VCaP (cell line): Measurements from ENCODE around the gene MT1A.

Source experiments
- H3K27ac ChIP-seq: fragments of 450-650 bp; 2 replicates; pipeline ENCODE4 v1.5.1; 2017
- TF ChIP-seq, protein P1 (sequence below): fragments of 450-650 bp; conservative IDR thresholded peaks from 2 replicates; pipeline ENCODE4 v1.5.1; 2017; ENCODE audit warnings: mild to moderate bottlenecking, moderate library complexity

The MT1A gene

GRCh38 chr16:56641166-56641565 is 2.7 kb downstream of the MT1A start:
- no peak overlapping the region for H3K27ac ChIP-seq
- TF ChIP-seq, protein P1, sequence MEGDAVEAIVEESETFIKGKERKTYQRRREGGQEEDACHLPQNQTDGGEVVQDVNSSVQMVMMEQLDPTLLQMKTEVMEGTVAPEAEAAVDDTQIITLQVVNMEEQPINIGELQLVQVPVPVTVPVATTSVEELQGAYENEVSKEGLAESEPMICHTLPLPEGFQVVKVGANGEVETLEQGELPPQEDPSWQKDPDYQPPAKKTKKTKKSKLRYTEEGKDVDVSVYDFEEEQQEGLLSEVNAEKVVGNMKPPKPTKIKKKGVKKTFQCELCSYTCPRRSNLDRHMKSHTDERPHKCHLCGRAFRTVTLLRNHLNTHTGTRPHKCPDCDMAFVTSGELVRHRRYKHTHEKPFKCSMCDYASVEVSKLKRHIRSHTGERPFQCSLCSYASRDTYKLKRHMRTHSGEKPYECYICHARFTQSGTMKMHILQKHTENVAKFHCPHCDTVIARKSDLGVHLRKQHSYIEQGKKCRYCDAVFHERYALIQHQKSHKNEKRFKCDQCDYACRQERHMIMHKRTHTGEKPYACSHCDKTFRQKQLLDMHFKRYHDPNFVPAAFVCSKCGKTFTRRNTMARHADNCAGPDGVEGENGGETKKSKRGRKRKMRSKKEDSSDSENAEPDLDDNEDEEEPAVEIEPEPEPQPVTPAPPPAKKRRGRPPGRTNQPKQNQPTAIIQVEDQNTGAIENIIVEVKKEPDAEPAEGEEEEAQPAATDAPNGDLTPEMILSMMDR, result no peak

DNA sequence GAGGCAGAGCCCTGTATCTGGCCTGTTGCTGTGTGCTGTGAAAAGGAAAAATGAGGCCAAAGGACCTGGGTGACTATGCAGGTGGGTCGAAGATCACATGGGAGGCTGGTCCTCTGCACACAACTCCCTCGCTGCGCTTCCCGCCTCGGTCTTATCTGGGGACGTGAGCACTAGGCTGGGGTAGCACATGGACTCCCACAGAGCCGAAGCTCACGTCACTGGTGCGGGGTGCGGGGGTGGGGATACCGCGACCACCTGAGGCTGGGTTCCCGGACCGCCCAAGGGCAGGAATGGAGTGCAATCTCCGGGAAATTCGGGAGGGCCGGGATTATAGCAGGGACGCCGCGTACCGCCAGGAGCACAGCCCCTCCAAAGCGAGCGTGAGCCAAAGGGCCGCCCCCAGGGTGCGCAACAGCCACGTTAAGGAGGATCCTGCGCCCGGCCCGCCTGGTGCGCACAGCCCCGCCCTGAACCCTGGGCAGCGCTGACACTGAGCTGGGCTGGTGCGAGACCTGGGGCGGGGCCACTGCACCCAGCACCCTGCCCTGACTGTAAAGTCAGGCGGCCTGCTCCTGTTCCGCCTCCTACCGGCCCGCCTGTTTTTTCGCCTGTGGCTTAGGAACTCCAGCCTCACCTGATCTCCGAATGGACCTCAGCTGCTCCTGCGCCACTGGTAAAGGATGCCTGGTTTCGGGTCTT is 4.8 kb downstream of the MT1A start:
- TF ChIP-seq, protein P1, result peak; percentile 54
- H3K27ac ChIP-seq, result peak overlapping the region; percentile 5; the same call in 1 of the 2 replicates

DNA sequence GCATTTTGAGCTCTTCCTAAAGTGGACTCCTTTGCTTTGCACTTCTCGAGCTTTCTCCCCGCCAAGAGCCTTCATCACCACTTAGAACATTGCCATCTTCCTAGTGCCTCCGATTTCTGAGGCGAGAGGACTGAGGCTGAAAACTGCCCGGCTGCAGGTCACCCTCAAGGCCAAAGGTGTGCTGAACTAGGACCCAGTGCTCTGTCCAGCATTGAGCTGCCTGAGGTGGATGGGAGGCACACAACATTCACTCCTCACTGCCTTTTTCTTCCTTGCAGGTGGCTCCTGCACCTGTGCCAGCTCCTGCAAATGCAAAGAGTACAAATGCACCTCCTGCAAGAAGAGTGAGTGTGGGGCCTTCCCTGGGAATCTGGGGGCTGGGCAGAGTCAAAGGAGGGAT is 5.4 kb downstream of the MT1A start:
- TF ChIP-seq, protein P1, result no peak
- H3K27ac ChIP-seq, result peak overlapping the region; percentile 5; the same call in 1 of the 2 replicates

DNA sequence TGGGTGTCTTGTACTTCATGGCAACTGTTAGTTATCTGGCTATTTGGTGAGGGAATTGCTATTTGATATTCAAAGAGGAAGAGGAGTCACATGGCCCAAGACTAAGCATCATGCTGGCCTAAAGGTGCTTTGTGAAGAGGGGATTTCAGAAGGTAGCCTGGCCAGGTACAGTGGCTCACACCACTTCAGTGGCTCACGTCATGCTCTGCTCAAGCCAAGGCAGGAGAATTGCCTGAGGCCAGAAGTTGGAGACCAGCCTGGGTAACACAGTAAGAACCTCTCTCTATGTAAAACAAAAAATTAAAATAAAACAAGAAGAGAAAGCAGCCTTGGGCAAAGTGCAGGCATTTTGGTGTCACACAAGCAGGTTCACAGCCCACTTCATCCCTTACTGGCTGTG is 6.8 kb downstream of the MT1A start:
- H3K27ac ChIP-seq, result no peak overlapping the region
- TF ChIP-seq, protein P1, result no peak

DNA sequence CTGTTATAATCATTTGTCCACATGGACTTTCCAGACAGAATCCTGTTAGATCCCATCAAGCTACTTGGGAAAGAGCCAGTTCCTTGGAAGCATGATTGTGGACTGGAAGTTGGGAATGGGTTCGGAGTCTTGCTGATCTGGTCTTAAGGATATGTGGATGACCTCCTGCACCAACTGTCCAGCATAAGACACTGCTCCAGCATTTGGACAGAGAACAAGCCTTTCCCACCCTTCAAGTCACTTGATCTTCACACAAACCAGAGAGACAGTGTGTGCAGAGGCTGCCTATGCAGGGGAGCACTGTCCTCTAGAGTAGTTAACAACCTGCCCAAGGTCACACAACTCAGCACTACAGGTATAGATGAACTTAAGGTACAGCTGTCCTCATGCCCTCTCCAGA is 7.4 kb downstream of the MT1A start:
- TF ChIP-seq, protein P1, result no peak
- H3K27ac ChIP-seq, result no peak overlapping the region

DNA sequence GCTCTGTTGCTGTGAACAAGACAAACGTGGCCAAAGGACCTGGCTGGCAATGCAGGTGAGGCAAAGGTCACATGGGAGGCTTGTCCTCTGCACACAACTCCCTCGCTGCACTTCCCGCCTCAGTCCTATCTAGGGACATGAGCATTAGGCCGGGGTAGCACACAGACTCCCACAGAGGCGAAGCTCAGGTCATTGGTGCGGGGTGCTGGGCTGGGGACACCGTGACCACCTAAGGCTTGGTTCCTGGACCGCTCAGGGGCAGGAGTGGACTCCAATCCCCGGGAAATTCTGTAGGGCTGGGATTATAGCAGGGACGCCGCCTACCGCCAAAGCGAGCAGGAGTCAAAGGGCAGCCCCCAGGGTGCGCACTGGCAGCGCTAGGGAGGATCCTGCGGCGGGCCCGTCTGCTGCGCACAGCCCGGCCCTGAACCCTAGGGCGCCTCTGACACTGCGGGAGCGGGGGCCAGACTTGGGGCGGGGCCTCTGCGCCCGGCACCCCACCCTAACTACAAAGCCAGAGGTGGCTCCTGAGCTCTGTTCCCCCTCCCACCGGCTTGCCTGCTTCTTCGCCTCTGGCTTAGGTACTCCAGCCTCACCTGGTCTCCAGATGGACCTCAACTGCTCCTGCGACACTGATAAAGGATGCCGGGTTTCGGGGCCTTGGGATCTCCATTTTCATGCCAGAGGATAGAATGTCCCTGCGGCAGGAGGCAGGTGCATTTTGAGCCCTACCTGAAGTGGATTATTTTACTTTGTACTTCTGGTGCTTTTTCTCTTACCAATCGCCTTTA is 9.4 kb downstream of the MT1A start:
- no peak overlapping the region for H3K27ac ChIP-seq
- TF ChIP-seq, protein P1, result no peak

DNA sequence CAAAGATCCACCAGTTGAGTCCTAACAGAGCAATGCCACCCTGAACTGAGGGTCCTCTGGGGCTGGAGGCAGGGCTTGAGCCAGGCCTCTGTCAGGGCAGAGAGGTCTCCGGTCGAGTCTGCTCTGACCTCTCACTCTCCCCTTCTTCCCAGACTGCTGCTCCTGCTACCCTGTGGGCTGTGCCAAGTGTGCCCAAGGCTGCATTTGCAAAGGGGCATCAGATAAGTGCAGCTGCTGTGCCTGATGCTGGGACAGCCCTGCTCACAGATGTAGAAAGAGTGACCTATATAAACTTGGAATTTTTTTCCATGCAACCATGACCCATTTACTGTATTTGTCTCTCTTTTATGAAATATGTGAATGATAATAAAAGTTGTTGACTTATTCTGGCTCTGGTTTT is 10.8 kb downstream of the MT1A start:
- TF ChIP-seq, protein P1, result no peak

More for the DNA sequence above, 10.8 kb downstream of the MT1A start:
- H3K27ac ChIP-seq, result no peak overlapping the region
